IMR-90 (cell line): ENCODE measurements around the gene USP20. TPM values are rescaled to one million over a fixed set of nuclear protein-coding genes. Genes with fewer than 3 reads are reported as not detected.

ENCODE experiments used
- ATAC-seq: fragments of 200-7000 bp; cut with Tn5 transposase; 2 replicates; pipeline ENCODE4 v1.9.1; 2020; ENCODE audit warnings: low read depth, mild to moderate bottlenecking, moderate library complexity
- BruUV-seq: library from RNA; stranded (reverse); fragments of 400-500 nt; replicated peaks from 2 replicates; lab custom pipeline; 2021; lab: Mats Ljungman, UMichigan
- CTCF ChIA-PET: fragments of 300-600 bp; formaldehyde crosslinking; extraction: SDS; loops from one replicate; lab custom pipeline; 2021; ENCODE audit warnings: antibody characterized with exemption; lab: Yijun Ruan, JAX
- POLR2A ChIA-PET: fragments of 300-600 bp; sonication (Branson Sonifier 250); formaldehyde crosslinking; loops from one replicate; lab custom pipeline; 2022; ENCODE audit warnings: antibody characterized with exemption; ENCODE audit not compliant: unreplicated experiment; lab: Charles Lee
- DNase-seq: peaks from one replicate; pipeline ENCODE4 v3.0.0; 2013
- H2AFZ ChIP-seq: replicated peaks from 2 replicates; pipeline ENCODE3; 2013; ENCODE audit warnings: low read length, mild to moderate bottlenecking; ENCODE audit not compliant: poor library complexity
- H2AK5ac ChIP-seq: 2 replicates; pipeline ENCODE4 v1.6.1; 2013; ENCODE audit warnings: low read depth, low read length, inconsistent platforms
- H2AK9ac ChIP-seq: replicated peaks from 2 replicates; pipeline ENCODE3; 2013; ENCODE audit warnings: mild to moderate bottlenecking, low read depth, low read length, moderate library complexity; ENCODE audit not compliant: poor library complexity
- H2BK120ac ChIP-seq: 2 replicates; pipeline ENCODE4 v1.6.1; 2013; ENCODE audit warnings: low read depth, low read length, inconsistent platforms
- H2BK15ac ChIP-seq: 3 replicates; pipeline ENCODE4 v1.6.1; 2013; ENCODE audit warnings: low read depth, low read length, inconsistent platforms
- H2BK20ac ChIP-seq: 2 replicates; pipeline ENCODE4 v1.6.1; 2013; ENCODE audit warnings: low read depth, mild to moderate bottlenecking, inconsistent platforms, low read length, moderate library complexity
- H2BK5ac ChIP-seq: 2 replicates; pipeline ENCODE4 v1.6.1; 2013; ENCODE audit warnings: mild to moderate bottlenecking, low read depth, low read length, inconsistent platforms; ENCODE audit not compliant: poor library complexity, severe bottlenecking
- H3K14ac ChIP-seq: replicated peaks from 2 replicates; pipeline ENCODE4 v1.6.1; 2013; ENCODE audit warnings: low read depth, low read length, inconsistent platforms
- H3K18ac ChIP-seq: 2 replicates; pipeline ENCODE4 v1.6.1; 2013; ENCODE audit warnings: low read depth, low read length, control low read depth
- H3K23ac ChIP-seq: 2 replicates; pipeline ENCODE4 v1.6.1; 2013; ENCODE audit warnings: low read depth, low read length, inconsistent platforms
- H3K27ac ChIP-seq: 2 replicates; pipeline ENCODE4 v1.5.1; 2013; ENCODE audit warnings: mild to moderate bottlenecking, control low read depth, low read length; ENCODE audit not compliant: insufficient read depth
- H3K27me3 ChIP-seq: 2 replicates; pipeline ENCODE4 v1.6.1; 2013; ENCODE audit warnings: low read length; ENCODE audit not compliant: control insufficient read depth, insufficient read depth
- H3K36me3 ChIP-seq: 2 replicates; pipeline ENCODE4 v1.6.1; 2013; ENCODE audit warnings: low read length, mixed read lengths; ENCODE audit not compliant: control insufficient read depth, insufficient read depth
- H3K4ac ChIP-seq: 2 replicates; pipeline ENCODE4 v1.6.1; 2013; ENCODE audit warnings: low read depth, low read length, inconsistent platforms
- H3K4me1 ChIP-seq: 2 replicates; pipeline ENCODE4 v1.6.1; 2013; ENCODE audit warnings: low read length, mixed read lengths; ENCODE audit not compliant: control insufficient read depth, insufficient read depth
- H3K4me2 ChIP-seq: 2 replicates; pipeline ENCODE4 v1.6.1; 2013; ENCODE audit warnings: low read depth, mild to moderate bottlenecking, control low read depth, low read length, moderate library complexity
- H3K4me3 ChIP-seq: 2 replicates; pipeline ENCODE4 v1.5.1; 2013; ENCODE audit warnings: low read depth, mild to moderate bottlenecking, control low read depth, low read length, moderate library complexity; ENCODE audit not compliant: insufficient read depth
- H3K56ac ChIP-seq: 2 replicates; pipeline ENCODE4 v1.6.1; 2013; ENCODE audit warnings: low read length, inconsistent platforms; ENCODE audit not compliant: insufficient read depth; ENCODE audit errors: extremely low read depth
- H3K79me1 ChIP-seq, 2 experiments: 2 replicates each; pipeline ENCODE4 v1.6.1; 2013; ENCODE audit warnings: low read length in 2 of 2, inconsistent platforms in 1 of 2, low read depth in 1 of 2
- H3K9ac ChIP-seq: 2 replicates; pipeline ENCODE4 v1.6.1; 2013; ENCODE audit warnings: low read depth, low read length, control low read depth
- H3K9me1 ChIP-seq: 2 replicates; pipeline ENCODE4 v1.6.1; 2013; ENCODE audit warnings: low read length, inconsistent platforms; ENCODE audit not compliant: insufficient read depth
- H3K9me3 ChIP-seq: 2 replicates; pipeline ENCODE4 v1.6.1; 2013; ENCODE audit warnings: low read length; ENCODE audit not compliant: control insufficient read depth, insufficient read depth
- H4K20me1 ChIP-seq: 2 replicates; pipeline ENCODE4 v1.6.1; 2013; ENCODE audit warnings: low read length, inconsistent platforms; ENCODE audit not compliant: insufficient read depth
- H4K5ac ChIP-seq: 2 replicates; pipeline ENCODE4 v1.6.1; 2013; ENCODE audit warnings: mild to moderate bottlenecking, low read depth, low read length, control low read depth
- H4K8ac ChIP-seq, 2 experiments: 2 replicates each; pipeline ENCODE4 v1.6.1; 2013; ENCODE audit warnings: low read depth in 2 of 2, low read length in 2 of 2, control low read depth in 1 of 2, inconsistent platforms in 1 of 2
- H4K91ac ChIP-seq: 2 replicates; pipeline ENCODE4 v1.6.1; 2013; ENCODE audit warnings: low read depth, low read length, inconsistent platforms; ENCODE audit not compliant: insufficient read depth
- CEBPB ChIP-seq: IDR thresholded peaks from 2 replicates; pipeline ENCODE4 v1.6.1; 2012; ENCODE audit warnings: low read depth, low read length, improper control_type of control experiment
- CHD1 ChIP-seq: IDR thresholded peaks from 2 replicates; pipeline ENCODE4 v1.6.1; 2012; ENCODE audit warnings: low read depth, low read length, improper control_type of control experiment
- FOS ChIP-seq: fragments of 150-350 bp; IDR thresholded peaks from 2 replicates; pipeline ENCODE4 v1.6.1; 2016; ENCODE audit warnings: low read depth, low read length
- MAFK ChIP-seq: IDR thresholded peaks from 2 replicates; pipeline ENCODE4 v1.6.1; 2012; ENCODE audit warnings: low read depth, low read length, improper control_type of control experiment
- MAZ ChIP-seq: IDR thresholded peaks from 2 replicates; pipeline ENCODE4 v1.6.1; 2012; ENCODE audit warnings: low read depth, mild to moderate bottlenecking, low read length, improper control_type of control experiment, moderate library complexity, borderline replicate concordance
- MXI1 ChIP-seq: IDR thresholded peaks from 2 replicates; pipeline ENCODE4 v1.6.1; 2012; ENCODE audit warnings: low read depth, mild to moderate bottlenecking, low read length, moderate library complexity, borderline replicate concordance
- NFE2L2 ChIP-seq: fragments of 150-350 bp; IDR thresholded peaks from 2 replicates; pipeline ENCODE4 v1.6.1; 2016; ENCODE audit warnings: low read depth, mild to moderate bottlenecking, low read length
- RAD21 ChIP-seq: IDR thresholded peaks from 2 replicates; pipeline ENCODE4 v1.6.1; 2012; ENCODE audit warnings: low read length, improper control_type of control experiment
- RCOR1 ChIP-seq: IDR thresholded peaks from 2 replicates; pipeline ENCODE4 v1.6.1; 2012; ENCODE audit warnings: mild to moderate bottlenecking, low read length, improper control_type of control experiment; ENCODE audit not compliant: insufficient replicate concordance
- RFX5 ChIP-seq: IDR thresholded peaks from 2 replicates; pipeline ENCODE4 v1.8.0; 2012; ENCODE audit warnings: low read depth, mild to moderate bottlenecking, low read length, moderate library complexity
- WGBS, 2 experiments: methylation state at CpG; one replicate each; pipeline versions ENCODE4 v1.1.5 to v1.1.7; 2013; ENCODE audit warnings: missing lambda C conversion rate in 2 of 2; ENCODE audit not compliant: insufficient read length in 1 of 2; ENCODE audit errors: extremely low coverage in 2 of 2; 5-methylcytosine and 5-hydroxymethylcytosine counted together
- dilution Hi-C: fragments of 300-500 bp; cut with HindIII; formaldehyde crosslinking; loops from one replicate; pipeline ENCODE4 v1.14.3; 2018; ENCODE audit warnings: low sequenced_read_pairs; ENCODE audit not compliant: unreplicated experiment
- in situ Hi-C: fragments of 300-500 bp; cut with MboI; formaldehyde crosslinking; loops from 3 replicates; pipeline ENCODE4 v1.14.3; 2019; ENCODE audit warnings: low sequenced_read_pairs, inconsistent platforms, mixed read lengths
- intact Hi-C: fragments of 100-400 bp; cut with micrococcal nuclease; formaldehyde crosslinking; loops from 2 replicates; pipeline ENCODE4 v1.10.0; 2022
- polyA plus RNA-seq, 3 experiments: library from polyadenylated mRNA; depleted of rRNA; stranded (reverse); fragments of >200 nt; gene quantifications; 2 replicates each; pipeline ENCODE4 v1.2.3, GENCODE V29; 2012; ENCODE audit warnings: low replicate concordance in 1 of 3
- total RNA-seq: library from RNA; depleted of rRNA; stranded (reverse); fragments of >200 nt; gene quantifications from 2 replicates; pipeline ENCODE4 v1.2.3, GENCODE V29; 2012
- TF ChIP-seq, protein P1 (sequence below): fragments of 150-350 bp; IDR thresholded peaks from 2 replicates; pipeline ENCODE4 v1.6.1; 2017; ENCODE audit warnings: mild to moderate bottlenecking, antibody characterized with exemption, low read length, low read depth

Gene USP20
- total and polyA plus RNA-seq, 2 of the 4 experiments (the other 2 are of a cell fraction) = 3.8 to 21.6 TPM

GRCh38 chr9:129786481-129786880, 48.8 kb upstream of the USP20 start:
- Histone ChIP-seq H3K9me3 (no peaks in the 10 kb centered on the region), H2BK120ac (no peak overlapping the region), H3K4me2 (no peak overlapping the region), H3K4me1 (peaks cover 3% of the 10 kb centered on the region; the same call in 1 of the 2 replicates), H2AK5ac (no peak overlapping the region), H3K79me1 (no peaks in the 10 kb centered on the region), H2BK20ac (no peak overlapping the region), H2BK15ac (no peak overlapping the region), H4K20me1 (no peaks in the 10 kb centered on the region), H3K56ac (no peak overlapping the region), H4K8ac (no peak overlapping the region), H4K5ac (no peak overlapping the region), H3K36me3 (no peaks in the 10 kb centered on the region), H2BK5ac (no peak overlapping the region), H3K23ac (no peak overlapping the region), H3K18ac (no peak overlapping the region), H2AK9ac (no peak overlapping the region), H3K9ac (no peak overlapping the region), H2AFZ (no peak overlapping the region), H3K27ac (no peak overlapping the region), H3K9me1 (peaks cover 7% of the 10 kb centered on the region; the same call in 1 of the 2 replicates), H3K27me3 (peaks cover 12% of the 10 kb centered on the region), H4K91ac (no peak overlapping the region), H3K14ac (no peak overlapping the region), H3K4ac (no peak overlapping the region), H3K4me3 (no peak overlapping the region)
- 71% methylated on average over 6 of the region's 10 CpGs; no CpG with 5 or more reads in 1 of the 2 experiments for WGBS, 2 experiments
- dilution Hi-C loops = no loop called here
- in situ Hi-C loops = no loop called here
- intact Hi-C loops = no loop called here
- DNase-seq = no peak
- no peak for ATAC-seq
- ChIA-PET CTCF (interaction anchor here (1.3 kb wide), 1 partner anchor 60 kb away, joined by 7 read pairs; no protein-coding TSS in a partner anchor), POLR2A (no interaction called here)
- BruUV-seq = no TSS peak
- TF ChIP-seq, protein P1, sequence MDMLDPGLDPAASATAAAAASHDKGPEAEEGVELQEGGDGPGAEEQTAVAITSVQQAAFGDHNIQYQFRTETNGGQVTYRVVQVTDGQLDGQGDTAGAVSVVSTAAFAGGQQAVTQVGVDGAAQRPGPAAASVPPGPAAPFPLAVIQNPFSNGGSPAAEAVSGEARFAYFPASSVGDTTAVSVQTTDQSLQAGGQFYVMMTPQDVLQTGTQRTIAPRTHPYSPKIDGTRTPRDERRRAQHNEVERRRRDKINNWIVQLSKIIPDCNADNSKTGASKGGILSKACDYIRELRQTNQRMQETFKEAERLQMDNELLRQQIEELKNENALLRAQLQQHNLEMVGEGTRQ = no peak
- TF ChIP-seq MAFK (no peak), CHD1 (no peak), RAD21 (no peak), NFE2L2 (no peak), MAZ (no peak), CEBPB (no peak), RCOR1 (no peak), MXI1 (no peak), RFX5 (no peak), FOS (no peak)
